ENCODE data around the gene DMD.

Gene DMD

DNA sequence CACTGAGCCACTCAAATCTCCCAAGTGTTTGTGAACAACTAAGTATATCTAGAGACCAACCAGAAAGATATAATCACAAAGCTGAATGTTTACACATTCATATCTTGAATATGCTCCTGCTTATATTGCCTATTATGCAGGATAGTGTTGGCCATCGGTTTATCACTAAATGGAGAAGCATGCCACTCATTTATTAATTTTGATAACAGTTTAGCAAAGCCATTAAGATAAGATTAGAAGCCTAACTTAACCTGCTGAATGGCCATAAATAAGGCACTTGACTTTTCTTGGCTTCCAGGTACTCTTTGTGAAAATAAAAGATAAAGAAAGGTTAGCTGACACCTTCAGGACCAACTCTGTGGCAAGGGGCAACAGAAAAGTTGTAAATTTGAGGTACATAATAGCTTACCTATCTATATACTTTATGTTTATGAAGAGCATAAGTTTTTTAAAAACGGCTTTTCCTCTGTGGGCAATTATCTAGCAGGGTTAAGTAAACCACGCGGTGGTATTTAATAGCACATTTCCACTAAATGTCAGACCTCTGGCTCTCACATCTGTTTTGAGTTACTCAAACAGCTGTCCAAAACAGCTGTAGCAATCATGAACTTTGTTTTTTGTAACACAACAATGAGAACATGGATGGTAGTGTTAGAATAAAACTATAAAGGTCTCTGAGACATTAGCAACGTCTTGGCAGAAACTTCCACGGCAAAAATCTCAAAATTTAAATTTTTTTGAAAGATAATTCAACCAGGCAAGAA lies 2080.7 kb downstream of the DMD start:
- DNase-seq, result no peak

DNA sequence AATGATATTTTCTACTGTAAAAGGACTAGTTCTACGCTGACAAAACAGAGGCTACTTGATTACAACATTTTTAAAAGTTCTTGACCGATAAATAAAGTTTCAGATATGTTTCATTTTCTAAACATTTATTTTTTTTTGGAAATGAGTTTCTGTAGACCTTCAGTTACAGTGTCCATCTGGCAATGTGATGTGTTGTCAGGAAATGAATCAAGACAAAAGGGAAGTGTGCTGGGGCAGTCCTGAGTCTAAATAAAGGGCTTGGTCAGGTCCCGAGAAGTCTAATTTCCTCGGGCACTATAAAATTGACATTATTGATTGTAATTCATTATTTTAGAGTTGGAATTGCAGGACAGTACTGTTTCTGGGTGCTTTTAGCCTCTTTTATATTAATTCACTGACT lies 2082.5 kb downstream of the DMD start:
- DNase-seq, result no peak

DNA sequence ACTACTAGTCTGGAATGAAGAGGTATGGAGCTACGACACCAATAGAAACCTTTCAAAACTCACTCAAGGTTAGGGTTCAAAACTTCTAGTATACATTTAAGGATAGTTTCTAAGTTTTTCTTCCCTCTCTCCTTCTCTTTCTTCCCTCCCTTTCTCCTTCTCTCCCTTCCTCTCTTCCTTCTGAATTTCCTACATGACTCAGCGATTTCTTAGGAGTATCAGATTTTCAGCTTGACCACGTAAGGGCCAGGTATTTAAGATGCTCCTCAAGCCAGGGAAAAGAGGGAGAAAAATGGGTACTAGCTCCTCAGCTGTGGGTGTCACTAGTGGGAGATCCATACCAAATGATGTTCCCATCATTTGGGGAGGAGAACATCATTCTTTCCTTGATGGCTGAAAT lies 2083.6 kb downstream of the DMD start:
- DNase-seq, result no peak

- DNase-seq, result no peak
Observed at GRCh38 chrX:31126205-31126604, 2085.1 kb downstream of the DMD start.

DNA sequence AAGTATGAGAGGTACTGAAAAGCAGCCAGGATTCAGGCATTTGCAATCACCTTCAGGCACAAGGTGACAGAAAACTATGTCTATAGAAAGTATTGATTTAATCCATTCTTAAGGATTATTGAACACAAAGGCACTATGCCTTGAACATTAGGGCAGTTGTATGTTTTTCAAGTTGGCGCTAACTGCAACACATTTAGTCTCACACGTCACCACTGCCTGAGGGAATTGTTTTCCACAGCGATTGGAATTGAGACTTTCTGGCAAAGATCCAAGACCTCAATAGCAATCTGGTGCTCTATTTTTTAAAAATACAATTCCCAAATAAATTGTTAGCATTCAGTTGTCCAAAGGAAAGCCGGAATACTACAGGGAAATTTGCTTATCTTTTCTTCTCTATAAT lies 2086.8 kb downstream of the DMD start:
- DNase-seq, result no peak

GRCh38 chrX:31123335-31123734 lies 2088.0 kb downstream of the DMD start:
- no peak for DNase-seq

GRCh38 chrX:31117266-31117665 lies 2094.1 kb downstream of the DMD start:
- DNase-seq, result no peak

DNA sequence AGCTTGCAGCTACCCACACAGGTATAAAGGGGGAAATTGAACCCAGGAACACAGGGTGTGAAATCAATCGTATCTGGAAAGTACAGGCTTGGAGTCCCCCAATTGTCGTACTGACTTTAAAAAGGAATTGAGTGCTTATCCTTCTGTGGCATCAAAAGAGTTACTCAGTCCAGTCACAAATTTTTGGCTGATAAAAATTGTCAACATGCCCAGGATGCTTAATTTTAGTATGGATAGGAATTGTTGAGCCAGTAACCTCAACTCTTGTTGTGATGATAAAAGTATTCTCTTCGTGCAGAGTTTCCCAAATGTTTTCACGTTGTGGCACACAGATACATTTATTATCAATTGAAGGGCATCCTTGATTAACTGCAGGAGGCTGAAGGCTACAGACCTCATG lies 2096.0 kb downstream of the DMD start:
- no peak for DNase-seq

DNA sequence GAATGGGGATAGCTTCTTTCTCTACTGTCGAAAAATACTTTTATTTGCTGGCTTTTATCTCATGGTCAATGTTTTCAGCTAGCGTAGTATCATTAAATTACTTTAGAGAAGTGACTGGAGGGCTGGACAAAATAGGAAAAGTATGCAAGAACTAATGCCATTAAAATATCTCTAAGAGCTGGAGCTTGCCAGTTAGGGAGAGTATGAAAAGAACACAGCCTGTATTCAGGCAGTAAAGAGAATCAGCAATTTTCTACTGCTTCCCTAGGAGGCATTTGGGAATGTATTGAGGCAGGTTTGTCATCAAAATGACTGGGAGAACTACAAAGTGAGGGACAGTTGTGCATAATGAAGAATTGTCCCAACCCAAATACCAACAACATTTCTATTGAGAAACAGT lies 2096.5 kb downstream of the DMD start:
- no peak for DNase-seq

GRCh38 chrX:31112226-31112999 lies 2098.9 kb downstream of the DMD start:
- DNase-seq, result no peak

DNA sequence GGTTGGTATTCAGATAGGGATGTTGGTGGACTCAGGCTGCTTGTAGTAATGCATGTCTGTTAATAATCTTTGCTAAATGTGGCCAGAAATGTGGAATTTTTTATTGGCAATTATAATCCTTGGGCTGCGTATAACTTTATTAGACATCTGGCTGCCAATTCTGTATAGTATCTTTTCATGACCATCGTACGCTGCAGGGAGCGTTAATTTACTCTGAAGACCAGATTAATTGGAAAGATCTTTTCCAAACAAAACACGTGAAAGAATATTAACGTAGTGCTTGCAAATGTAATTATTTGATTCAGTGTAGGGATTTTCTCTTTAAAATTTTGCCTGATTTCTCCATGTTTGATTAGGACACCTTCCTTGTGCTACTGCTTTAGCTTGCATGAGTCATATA lies 2100.7 kb downstream of the DMD start:
- DNase-seq, result no peak

DNA sequence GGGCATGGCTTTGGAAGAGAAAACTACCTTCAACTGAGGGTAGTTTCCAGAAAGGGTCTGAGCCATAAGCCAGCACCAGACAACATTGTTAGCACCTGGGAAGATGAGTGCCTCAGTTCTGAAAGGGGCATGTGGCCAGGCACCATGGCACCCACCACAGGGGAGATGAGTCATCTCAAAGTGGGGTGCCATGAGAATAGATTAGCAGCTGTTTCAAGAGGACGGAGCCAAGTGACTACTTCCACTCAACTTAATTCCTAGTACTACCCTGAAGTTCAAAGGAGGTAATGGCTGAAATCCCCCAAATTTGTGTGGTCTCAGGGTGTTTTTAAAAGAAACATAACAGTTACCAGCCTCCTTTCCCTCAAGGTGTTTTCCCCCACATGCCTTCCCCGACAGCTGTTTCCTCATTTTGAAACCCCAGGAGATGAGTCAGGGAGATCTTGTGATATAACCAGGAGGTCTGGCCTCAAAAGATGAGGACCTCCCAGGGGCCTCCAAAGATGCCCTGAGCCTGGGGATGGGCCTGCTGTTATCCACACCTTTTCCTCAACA lies 2111.7 kb downstream of the DMD start:
- no peak for DNase-seq

DNA sequence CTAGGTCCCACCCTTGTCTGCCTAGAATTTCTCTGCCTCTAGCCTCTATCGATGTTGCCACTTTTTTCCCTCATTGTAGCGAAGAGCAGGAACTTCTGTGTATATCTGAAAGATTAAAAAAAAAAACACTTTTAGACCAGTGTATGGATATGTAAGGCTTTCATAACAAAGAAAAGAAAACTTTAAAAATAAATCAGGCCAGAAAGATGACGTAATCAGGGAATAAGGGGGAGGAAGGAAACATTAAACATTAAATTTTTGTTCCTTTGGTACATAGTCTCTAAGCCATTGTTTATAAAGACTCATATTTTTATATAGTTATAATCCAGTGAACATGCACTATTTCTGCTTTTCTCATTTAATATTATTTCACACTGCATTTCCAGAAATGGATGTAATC lies 2113.3 kb downstream of the DMD start:
- DNase-seq, result no peak

- DNase-seq, result no peak
Observed at GRCh38 chrX:31093639-31093975, 2117.7 kb downstream of the DMD start.

DNA sequence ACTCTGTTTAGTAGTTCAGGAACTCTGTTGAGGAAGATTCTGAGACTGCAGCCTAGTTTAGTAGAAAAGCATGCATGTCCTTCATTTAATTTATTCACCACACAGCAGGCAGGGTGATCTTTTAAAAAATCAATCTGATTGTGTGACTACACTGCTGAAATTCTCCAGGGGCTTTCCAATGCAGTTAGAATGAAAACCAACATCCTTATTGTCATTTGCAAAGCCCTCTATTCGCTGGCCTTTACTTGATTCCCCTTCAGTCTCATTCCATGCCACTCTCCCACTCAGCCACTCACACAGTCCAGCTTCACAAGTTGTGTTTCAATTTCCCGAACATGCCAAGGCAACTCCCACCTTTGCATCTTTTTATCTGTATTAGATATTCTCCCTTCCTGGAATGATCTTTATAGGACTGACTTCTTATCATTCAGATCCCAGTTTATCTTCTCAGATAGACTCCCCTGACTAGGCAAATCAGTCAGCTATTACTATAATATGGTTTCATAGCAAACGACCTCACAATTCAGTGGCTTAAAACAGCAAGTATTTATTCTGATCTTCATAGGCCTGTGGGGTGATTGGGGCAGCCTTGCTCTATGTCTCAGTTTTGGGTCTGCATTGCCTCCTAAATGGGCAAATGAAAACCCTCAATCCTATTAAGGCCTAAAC lies 2118.2 kb downstream of the DMD start:
- no peak for DNase-seq

DNA sequence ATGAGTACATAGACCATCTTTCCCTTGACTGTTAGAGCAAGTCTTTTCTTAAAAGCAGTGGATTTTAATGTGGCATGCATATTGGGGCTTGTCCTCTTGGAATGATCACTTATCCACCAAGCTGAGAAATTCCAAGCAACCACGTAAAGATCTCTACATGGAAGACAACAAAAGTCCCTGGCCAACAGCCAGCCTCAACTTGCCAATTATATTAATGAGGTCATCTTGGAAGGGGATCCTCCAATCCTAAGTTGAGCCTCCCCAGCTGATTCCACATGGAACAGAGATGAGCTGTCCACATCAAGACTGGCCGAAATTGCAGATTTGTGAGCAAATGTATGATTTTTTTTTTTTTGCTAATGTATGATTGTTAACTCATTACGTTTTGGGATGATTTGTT lies 2118.9 kb downstream of the DMD start:
- DNase-seq, result no peak

- DNase-seq, result no peak
Observed at GRCh38 chrX:31091819-31092218, 2119.5 kb downstream of the DMD start.

GRCh38 chrX:31074522-31074921 lies 2136.8 kb downstream of the DMD start:
- no peak for DNase-seq

DNA sequence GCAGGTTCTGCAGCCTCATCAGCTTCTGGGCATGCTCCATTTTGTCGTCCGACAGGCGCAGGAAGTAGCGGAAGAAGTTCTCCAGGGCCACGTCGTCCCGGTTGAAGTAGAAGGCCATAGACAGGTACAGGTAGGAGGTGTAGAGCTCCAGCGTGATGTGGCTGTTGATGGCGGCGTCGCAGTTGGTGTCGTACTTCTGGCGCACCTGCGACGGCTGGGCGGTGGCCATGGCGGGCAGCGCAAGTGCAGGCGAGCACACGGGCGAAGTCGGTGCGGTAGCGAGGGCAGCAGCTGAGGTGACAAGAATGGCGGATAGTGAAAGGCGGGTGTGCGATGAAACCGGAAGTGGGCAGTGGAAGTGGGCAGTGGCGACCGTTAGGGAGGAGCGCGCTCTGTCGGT lies 2139.6 kb downstream of the DMD start, which contains the start of gene FTHL17:
TSS of gene FTHL17 (minus strand) at position 317 of the 400 bp plus-strand sequence. CDS start at position 229, 88 bp downstream.
- DNase-seq, result no peak

- DNase-seq, result no peak
Observed at GRCh38 chrX:31071262-31071661, 2140.1 kb downstream of the DMD start.

DNA sequence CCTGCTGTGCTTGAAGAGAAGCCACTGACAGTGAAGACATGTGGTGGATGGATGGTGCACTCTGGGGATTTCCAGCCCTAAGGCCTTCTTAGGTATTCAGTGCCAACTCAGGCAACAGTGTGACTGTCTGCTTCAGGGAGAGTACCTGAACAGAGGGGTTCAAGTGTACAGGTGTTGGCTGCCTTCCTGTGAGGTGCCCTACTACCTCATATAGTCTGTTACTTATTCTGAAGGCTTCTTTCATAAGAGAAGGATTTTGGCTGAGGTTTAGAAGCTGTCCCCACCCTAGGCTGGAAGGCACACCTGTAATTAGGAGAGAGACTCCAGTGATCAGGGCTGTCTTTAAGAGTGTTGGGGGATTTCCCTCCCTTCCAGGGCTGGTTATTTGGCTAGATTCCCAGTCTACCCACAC lies 2141.3 kb downstream of the DMD start:
- no peak for DNase-seq

Measured in GF-D8 (cell line).